Calu3 (cell line): ENCODE measurements around the gene CLIC1. TPM values are rescaled to one million over a fixed set of nuclear protein-coding genes. Genes with fewer than 3 reads are reported as not detected.

Experiments used
- BruUV-seq: library from RNA; stranded (reverse); fragments of 400-500 nt; replicated peaks from 2 replicates; lab custom pipeline; 2021; lab: Mats Ljungman, UMichigan
- CTCF ChIA-PET: fragments of 300-600 bp; sonication (Branson Sonifier 250); formaldehyde crosslinking; loops from one replicate; lab custom pipeline; 2022; ENCODE audit warnings: antibody characterized with exemption; lab: Charles Lee
- DNase-seq: peaks from one replicate; pipeline ENCODE4 v3.0.0; 2022
- H3K27ac Mint-ChIP-seq: one replicate; pipeline ENCODE4 v1.8.0; 2022; ENCODE audit warnings: mixed read lengths; ENCODE audit not compliant: unreplicated experiment
- H3K27me3 Mint-ChIP-seq: one replicate; pipeline ENCODE4 v1.8.0; 2022; ENCODE audit warnings: mixed read lengths; ENCODE audit not compliant: unreplicated experiment
- H3K36me3 Mint-ChIP-seq: one replicate; pipeline ENCODE4 v1.8.0; 2022; ENCODE audit warnings: mild to moderate bottlenecking, moderate library complexity, mixed read lengths; ENCODE audit not compliant: insufficient read depth, unreplicated experiment
- H3K4me1 Mint-ChIP-seq: one replicate; pipeline ENCODE4 v1.8.0; 2022; ENCODE audit warnings: mild to moderate bottlenecking, low read depth, mixed read lengths; ENCODE audit not compliant: unreplicated experiment
- H3K4me3 Mint-ChIP-seq: one replicate; pipeline ENCODE4 v1.8.0; 2022; ENCODE audit warnings: mild to moderate bottlenecking, low read depth, moderate library complexity, mixed read lengths; ENCODE audit not compliant: unreplicated experiment
- H3K9me3 Mint-ChIP-seq: one replicate; pipeline ENCODE4 v1.8.0; 2022; ENCODE audit warnings: low read depth, mixed read lengths; ENCODE audit not compliant: unreplicated experiment
- intact Hi-C: fragments of 100-400 bp; cut with micrococcal nuclease; formaldehyde crosslinking; loops from one replicate; pipeline ENCODE4 v1.10.0; 2022; ENCODE audit not compliant: unreplicated experiment
- total RNA-seq: library from RNA; stranded (reverse); gene quantifications from 2 replicates; pipeline ENCODE4 v1.2.3, GENCODE V29; 2022
- TF ChIP-seq, protein P1 (sequence below): fragments of 200-600 bp; IDR thresholded peaks from one replicate; pipeline ENCODE4 v1.8.0; 2022; ENCODE audit warnings: antibody characterized with exemption; ENCODE audit not compliant: unreplicated experiment

CLIC1 gene
- total RNA-seq, 1 experiment from 2014 or later, result 943 TPM

- Mint-ChIP-seq H3K36me3 (peaks cover 43% of the 10 kb centered on the region), H3K9me3 (no peaks in the 10 kb centered on the region), H3K4me3 (no peak overlapping the region), H3K27ac (peak overlapping the region; percentile 6), H3K27me3 (no peaks in the 10 kb centered on the region), H3K4me1 (peaks cover 17% of the 10 kb centered on the region)
- CTCF ChIA-PET, result no interaction called here
- no peak for DNase-seq
- no TSS peak for BruUV-seq
- intact Hi-C loops, result no loop called here
- TF ChIP-seq, protein P1, sequence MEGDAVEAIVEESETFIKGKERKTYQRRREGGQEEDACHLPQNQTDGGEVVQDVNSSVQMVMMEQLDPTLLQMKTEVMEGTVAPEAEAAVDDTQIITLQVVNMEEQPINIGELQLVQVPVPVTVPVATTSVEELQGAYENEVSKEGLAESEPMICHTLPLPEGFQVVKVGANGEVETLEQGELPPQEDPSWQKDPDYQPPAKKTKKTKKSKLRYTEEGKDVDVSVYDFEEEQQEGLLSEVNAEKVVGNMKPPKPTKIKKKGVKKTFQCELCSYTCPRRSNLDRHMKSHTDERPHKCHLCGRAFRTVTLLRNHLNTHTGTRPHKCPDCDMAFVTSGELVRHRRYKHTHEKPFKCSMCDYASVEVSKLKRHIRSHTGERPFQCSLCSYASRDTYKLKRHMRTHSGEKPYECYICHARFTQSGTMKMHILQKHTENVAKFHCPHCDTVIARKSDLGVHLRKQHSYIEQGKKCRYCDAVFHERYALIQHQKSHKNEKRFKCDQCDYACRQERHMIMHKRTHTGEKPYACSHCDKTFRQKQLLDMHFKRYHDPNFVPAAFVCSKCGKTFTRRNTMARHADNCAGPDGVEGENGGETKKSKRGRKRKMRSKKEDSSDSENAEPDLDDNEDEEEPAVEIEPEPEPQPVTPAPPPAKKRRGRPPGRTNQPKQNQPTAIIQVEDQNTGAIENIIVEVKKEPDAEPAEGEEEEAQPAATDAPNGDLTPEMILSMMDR, result no peak
These were observed 26.7 kb upstream of the CLIC1 start for GRCh38 chr6:31762878-31763618.

- BruUV-seq, result no TSS peak
- H3K4me3 Mint-ChIP-seq, result no peak within 1 kb of the TSS
These were observed 26.0 kb upstream of the CLIC1 start, which contains the start of gene SAPCD1 for GRCh38 chr6:31762356-31762755. Gene SAPCD1, plus strand, starts transcription at chr6:31762656. Its CDS starts 399 bp downstream, at chr6:31763055.

DNA sequence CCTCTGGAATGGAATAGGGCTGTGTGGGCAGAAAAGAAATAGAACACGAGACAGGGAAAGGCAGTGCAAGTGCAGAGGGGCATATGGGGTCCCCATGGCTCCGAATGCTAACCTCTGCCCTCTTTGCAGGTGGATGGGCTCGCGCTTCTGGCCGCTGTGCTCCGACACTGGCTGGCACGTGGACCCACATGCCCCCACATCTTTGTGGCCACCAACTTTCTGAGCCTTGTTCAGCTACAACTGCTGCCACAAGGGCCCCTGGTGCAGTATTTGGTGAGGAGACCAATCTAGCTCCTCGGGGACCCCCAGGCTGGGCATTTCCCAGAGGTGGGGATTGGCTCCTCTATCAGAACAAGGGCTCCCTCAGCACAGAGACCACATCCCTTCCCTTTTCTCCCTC is 25.0 kb upstream of the CLIC1 start:
- no peaks in the 10 kb centered on the region for H3K27me3 Mint-ChIP-seq
- intact Hi-C loops, result no loop called here
- H3K36me3 Mint-ChIP-seq, result peaks cover 52% of the 10 kb centered on the region
- no peak for DNase-seq
- BruUV-seq, result no TSS peak
- no peak overlapping the region for H3K27ac Mint-ChIP-seq
- CTCF ChIA-PET, result no interaction called here
- peaks cover 17% of the 10 kb centered on the region for H3K4me1 Mint-ChIP-seq
- H3K4me3 Mint-ChIP-seq, result no peak overlapping the region
- H3K9me3 Mint-ChIP-seq, result no peaks in the 10 kb centered on the region
- TF ChIP-seq, protein P1, result no peak

More at GRCh38 chr6:31762356-31762755, 26.0 kb upstream of the CLIC1 start, which contains the start of gene SAPCD1:
- no peak for DNase-seq
- Mint-ChIP-seq H3K9me3 (no peaks in the 10 kb centered on the region), H3K27me3 (no peaks in the 10 kb centered on the region), H3K36me3 (peaks cover 43% of the 10 kb centered on the region), H3K4me1 (peaks cover 17% of the 10 kb centered on the region), H3K27ac (peak within 1 kb of the TSS; percentile 6)
- CTCF ChIA-PET, result no interaction called here
- intact Hi-C loops, result no loop called here
- TF ChIP-seq, protein P1, result no peak

- intact Hi-C loops, result no loop called here
- BruUV-seq, result no TSS peak
These were observed 24.5 kb upstream of the CLIC1 start for GRCh38 chr6:31760790-31761189.

More at GRCh38 chr6:31760790-31761189, 24.5 kb upstream of the CLIC1 start:
- CTCF ChIA-PET, result interaction anchor here (1.0 kb wide), 1 partner anchor 21 kb away, joined by 3 read pairs; the partner anchor contains the start of gene MSH5
- no peak for DNase-seq
- Mint-ChIP-seq H3K4me1 (peaks cover 17% of the 10 kb centered on the region), H3K36me3 (peaks cover 48% of the 10 kb centered on the region), H3K27ac (no peak overlapping the region), H3K4me3 (no peak overlapping the region), H3K9me3 (no peaks in the 10 kb centered on the region), H3K27me3 (no peaks in the 10 kb centered on the region)
- TF ChIP-seq, protein P1, result no peak
